ENCODE data around the gene MAST4.
A peak's percentile ranks its signal among the peaks of the same experiment; 100 is the strongest.

Gene MAST4

GRCh38 chr5:67208403-67208802, 612.2 kb downstream of the MAST4 start:
- Histone ChIP-seq H3K4me1 (ENCODE audit: low read length) (peaks cover 16% of the 10 kb centered on the region), H3K27ac (ENCODE audit: low read length) (no peak overlapping the region), H3K79me2 (ENCODE audit: low read length) (no peaks in the 10 kb centered on the region), H3F3A (ENCODE audit: insufficient read depth, low read length) (peaks cover 8% of the 10 kb centered on the region), H3K36me3 (replicated peaks; ENCODE audit: insufficient read depth, low read length) (no peaks in the 10 kb centered on the region), H3K27me3 (replicated peaks; ENCODE audit: insufficient read depth, low read length) (peaks cover 5% of the 10 kb centered on the region; the same call in 1 of the 2 replicates), H2AFZ (ENCODE audit: low read length) (no peak overlapping the region), H4K20me1 (ENCODE audit: insufficient read depth, low read length) (no peaks in the 10 kb centered on the region), H3K9me2 (replicated peaks; ENCODE audit: insufficient read depth, low read length) (no peaks in the 10 kb centered on the region), H3K9ac (ENCODE audit: low read length) (no peak overlapping the region), H3K4me2 (ENCODE audit: low read depth, low read length) (no peak overlapping the region), H3K4me3 (ENCODE audit: low read length) (no peak overlapping the region), H3K9me3 (replicated peaks; ENCODE audit: insufficient read depth, low read length) (no peaks in the 10 kb centered on the region)
- TF ChIP-seq, protein P1, sequence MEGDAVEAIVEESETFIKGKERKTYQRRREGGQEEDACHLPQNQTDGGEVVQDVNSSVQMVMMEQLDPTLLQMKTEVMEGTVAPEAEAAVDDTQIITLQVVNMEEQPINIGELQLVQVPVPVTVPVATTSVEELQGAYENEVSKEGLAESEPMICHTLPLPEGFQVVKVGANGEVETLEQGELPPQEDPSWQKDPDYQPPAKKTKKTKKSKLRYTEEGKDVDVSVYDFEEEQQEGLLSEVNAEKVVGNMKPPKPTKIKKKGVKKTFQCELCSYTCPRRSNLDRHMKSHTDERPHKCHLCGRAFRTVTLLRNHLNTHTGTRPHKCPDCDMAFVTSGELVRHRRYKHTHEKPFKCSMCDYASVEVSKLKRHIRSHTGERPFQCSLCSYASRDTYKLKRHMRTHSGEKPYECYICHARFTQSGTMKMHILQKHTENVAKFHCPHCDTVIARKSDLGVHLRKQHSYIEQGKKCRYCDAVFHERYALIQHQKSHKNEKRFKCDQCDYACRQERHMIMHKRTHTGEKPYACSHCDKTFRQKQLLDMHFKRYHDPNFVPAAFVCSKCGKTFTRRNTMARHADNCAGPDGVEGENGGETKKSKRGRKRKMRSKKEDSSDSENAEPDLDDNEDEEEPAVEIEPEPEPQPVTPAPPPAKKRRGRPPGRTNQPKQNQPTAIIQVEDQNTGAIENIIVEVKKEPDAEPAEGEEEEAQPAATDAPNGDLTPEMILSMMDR (IDR thresholded peaks at IDR 0.05; ENCODE audit: low read length), result no peak
- TF ChIP-seq EZH2phosphoT487 (IDR thresholded peaks at IDR 0.05; ENCODE audit: low read length) (no peak), EZH2 (optimal IDR thresholded peaks at IDR 0.05; ENCODE audit: low read depth, low read length) (no peak)
- no peak for DNase-seq

DNA sequence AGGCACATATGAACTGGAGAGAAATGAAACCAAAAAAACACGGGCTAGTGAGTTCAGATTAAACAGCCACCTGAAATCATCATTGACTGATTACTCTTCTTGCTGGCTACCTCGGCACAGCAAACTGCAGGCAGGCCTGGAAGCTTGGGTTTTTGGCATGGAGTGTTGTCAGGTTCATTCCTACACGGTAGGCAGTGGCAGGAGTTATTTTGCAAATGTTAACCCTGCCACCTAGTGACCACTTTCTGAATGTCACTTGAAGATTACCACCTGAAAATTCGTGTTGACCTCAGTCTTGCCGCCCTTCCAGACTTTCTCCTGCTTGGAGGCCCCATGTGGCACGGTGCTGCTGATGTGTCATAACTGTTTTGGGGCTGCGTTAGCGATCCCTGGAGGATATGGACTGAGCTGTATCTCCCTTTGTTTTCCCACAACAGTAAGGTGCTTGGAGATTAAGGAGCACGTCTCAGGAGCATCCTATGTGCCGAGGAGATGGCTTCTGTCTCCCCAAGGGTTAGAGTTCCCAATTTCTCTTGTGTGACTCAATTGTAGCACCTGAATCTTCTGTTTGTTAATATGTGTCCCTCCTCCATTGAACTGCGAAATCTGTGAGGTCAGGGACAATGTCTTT, 613.1 kb downstream of the MAST4 start:
- Histone ChIP-seq H3F3A (ENCODE audit: insufficient read depth, low read length) (peaks cover 8% of the 10 kb centered on the region), H3K9ac (ENCODE audit: low read length) (no peak overlapping the region), H3K4me2 (ENCODE audit: low read depth, low read length) (peak overlapping the region; percentile 21), H3K4me1 (ENCODE audit: low read length) (peaks cover 16% of the 10 kb centered on the region), H3K27ac (ENCODE audit: low read length) (no peak overlapping the region), H3K36me3 (replicated peaks; ENCODE audit: insufficient read depth, low read length) (no peaks in the 10 kb centered on the region), H4K20me1 (ENCODE audit: insufficient read depth, low read length) (no peaks in the 10 kb centered on the region), H3K79me2 (ENCODE audit: low read length) (no peaks in the 10 kb centered on the region), H3K27me3 (replicated peaks; ENCODE audit: insufficient read depth, low read length) (peaks cover 5% of the 10 kb centered on the region; the same call in 1 of the 2 replicates), H3K9me2 (replicated peaks; ENCODE audit: insufficient read depth, low read length) (no peaks in the 10 kb centered on the region), H2AFZ (ENCODE audit: low read length) (no peak overlapping the region), H3K4me3 (ENCODE audit: low read length) (no peak overlapping the region), H3K9me3 (replicated peaks; ENCODE audit: insufficient read depth, low read length) (no peaks in the 10 kb centered on the region)
- TF ChIP-seq, protein P1 (IDR thresholded peaks at IDR 0.05; ENCODE audit: low read length), result peak; percentile 72
- no peak for TF ChIP-seq EZH2 (optimal IDR thresholded peaks at IDR 0.05; ENCODE audit: low read depth, low read length)
- DNase-seq, result peak; percentile 71

GRCh38 chr5:67211926-67212325, 615.7 kb downstream of the MAST4 start:
- Histone ChIP-seq H3K9me2 (replicated peaks; ENCODE audit: insufficient read depth, low read length) (no peaks in the 10 kb centered on the region), H3K4me2 (ENCODE audit: low read depth, low read length) (no peak overlapping the region), H3K79me2 (ENCODE audit: low read length) (no peaks in the 10 kb centered on the region), H3K4me1 (ENCODE audit: low read length) (peaks cover 26% of the 10 kb centered on the region), H3K9me3 (replicated peaks; ENCODE audit: insufficient read depth, low read length) (no peaks in the 10 kb centered on the region), H3K9ac (ENCODE audit: low read length) (no peak overlapping the region), H3K27ac (ENCODE audit: low read length) (no peak overlapping the region), H3F3A (ENCODE audit: insufficient read depth, low read length) (peaks cover 20% of the 10 kb centered on the region), H3K27me3 (replicated peaks; ENCODE audit: insufficient read depth, low read length) (no peaks in the 10 kb centered on the region), H3K36me3 (replicated peaks; ENCODE audit: insufficient read depth, low read length) (no peaks in the 10 kb centered on the region), H3K4me3 (ENCODE audit: low read length) (no peak overlapping the region), H4K20me1 (ENCODE audit: insufficient read depth, low read length) (no peaks in the 10 kb centered on the region), H2AFZ (ENCODE audit: low read length) (no peak overlapping the region)
- no peak for TF ChIP-seq EZH2 (optimal IDR thresholded peaks at IDR 0.05; ENCODE audit: low read depth, low read length)
- TF ChIP-seq EZH2phosphoT487 (IDR thresholded peaks at IDR 0.05; ENCODE audit: low read length), result no peak
- TF ChIP-seq, protein P1 (IDR thresholded peaks at IDR 0.05; ENCODE audit: low read length), result no peak
- no peak for DNase-seq

Measured in MM.1S (cell line).